HG03460 (cell line): ENCODE data around the gene CCDC85A.

ENCODE experiments used
- ATAC-seq: cut with Tn5 transposase; IDR thresholded peaks from one replicate; pipeline ENCODE4 v1.9.1; 2021; ENCODE audit not compliant: unreplicated experiment

The CCDC85A gene

GRCh38 chr2:56357655-56358295 lies 174.0 kb downstream of the CCDC85A start:
- ATAC-seq: no peak

GRCh38 chr2:56361844-56362243 lies 178.1 kb downstream of the CCDC85A start:
- no peak for ATAC-seq

- ATAC-seq: no peak
These were observed 181.1 kb downstream of the CCDC85A start for GRCh38 chr2:56364902-56365301.

- ATAC-seq: no peak
These were observed 185.5 kb downstream of the CCDC85A start for GRCh38 chr2:56369316-56369715.

- ATAC-seq: no peak
These were observed 188.4 kb downstream of the CCDC85A start for GRCh38 chr2:56372071-56372656.

GRCh38 chr2:56375251-56375650 lies 191.5 kb downstream of the CCDC85A start:
- ATAC-seq: no peak

GRCh38 chr2:56376699-56377665 lies 193.2 kb downstream of the CCDC85A start:
- ATAC-seq: no peak

GRCh38 chr2:56379066-56379465 lies 195.3 kb downstream of the CCDC85A start:
- no peak for ATAC-seq

GRCh38 chr2:56380861-56381260 lies 197.1 kb downstream of the CCDC85A start:
- no peak for ATAC-seq

- ATAC-seq: no peak
These were observed 198.7 kb downstream of the CCDC85A start for GRCh38 chr2:56382466-56382865.

GRCh38 chr2:56386657-56387056 lies 202.9 kb downstream of the CCDC85A start:
- ATAC-seq: no peak

- no peak for ATAC-seq
These were observed 206.9 kb downstream of the CCDC85A start for GRCh38 chr2:56390644-56391043.

- no peak for ATAC-seq
These were observed 226.3 kb downstream of the CCDC85A start for GRCh38 chr2:56410140-56410539.

GRCh38 chr2:56416500-56417176 lies 232.8 kb downstream of the CCDC85A start:
- ATAC-seq: no peak
